DND-41 (cell line): ENCODE results near the gene MAST4.

Experiments
- EZH2 ChIP-seq: IDR thresholded peaks from 3 replicates; pipeline ENCODE4 v1.6.1; 2012; ENCODE audit warnings: borderline replicate concordance, low read depth, mild to moderate bottlenecking, moderate library complexity, low read length, inconsistent platforms; ENCODE audit not compliant: severe bottlenecking
- TF ChIP-seq, protein P1 (sequence below): IDR thresholded peaks from 2 replicates; pipeline ENCODE4 v1.5.1; 2012; ENCODE audit warnings: borderline replicate concordance, low read length, moderate library complexity, mild to moderate bottlenecking; ENCODE audit not compliant: poor library complexity, severe bottlenecking; ENCODE audit errors: extremely low read depth

DNA sequence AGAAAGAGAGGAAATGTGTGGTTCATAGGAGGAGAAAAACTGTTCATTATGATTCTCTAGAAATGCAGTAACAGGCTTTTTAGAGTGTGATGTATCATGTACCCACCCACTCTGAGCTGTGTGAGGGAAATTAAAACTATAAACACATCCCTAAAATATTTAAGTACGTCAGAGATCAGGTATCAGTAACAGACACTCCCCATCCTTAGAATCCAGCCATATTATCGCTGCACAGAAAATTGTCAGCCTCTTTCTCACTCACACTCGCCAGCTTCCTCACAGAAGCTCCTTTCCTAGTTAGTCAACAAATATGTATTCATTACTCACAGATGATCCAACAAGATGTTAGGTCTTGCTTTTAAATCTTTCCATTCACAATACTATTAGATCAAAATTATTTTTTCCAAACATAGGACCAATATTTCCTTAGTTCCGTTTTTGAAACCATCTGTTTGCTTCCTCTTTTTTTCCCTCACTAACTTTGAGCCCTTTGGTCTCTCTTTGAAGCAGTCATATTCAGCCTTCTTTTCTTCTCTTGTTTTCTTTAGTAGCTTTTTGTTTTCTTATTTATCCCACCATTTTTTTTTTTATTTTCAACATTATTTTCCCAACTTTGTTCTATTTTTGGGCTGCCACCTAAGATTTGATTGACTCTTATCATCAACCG is 13.6 kb upstream of the MAST4 start:
- TF ChIP-seq, protein P1, sequence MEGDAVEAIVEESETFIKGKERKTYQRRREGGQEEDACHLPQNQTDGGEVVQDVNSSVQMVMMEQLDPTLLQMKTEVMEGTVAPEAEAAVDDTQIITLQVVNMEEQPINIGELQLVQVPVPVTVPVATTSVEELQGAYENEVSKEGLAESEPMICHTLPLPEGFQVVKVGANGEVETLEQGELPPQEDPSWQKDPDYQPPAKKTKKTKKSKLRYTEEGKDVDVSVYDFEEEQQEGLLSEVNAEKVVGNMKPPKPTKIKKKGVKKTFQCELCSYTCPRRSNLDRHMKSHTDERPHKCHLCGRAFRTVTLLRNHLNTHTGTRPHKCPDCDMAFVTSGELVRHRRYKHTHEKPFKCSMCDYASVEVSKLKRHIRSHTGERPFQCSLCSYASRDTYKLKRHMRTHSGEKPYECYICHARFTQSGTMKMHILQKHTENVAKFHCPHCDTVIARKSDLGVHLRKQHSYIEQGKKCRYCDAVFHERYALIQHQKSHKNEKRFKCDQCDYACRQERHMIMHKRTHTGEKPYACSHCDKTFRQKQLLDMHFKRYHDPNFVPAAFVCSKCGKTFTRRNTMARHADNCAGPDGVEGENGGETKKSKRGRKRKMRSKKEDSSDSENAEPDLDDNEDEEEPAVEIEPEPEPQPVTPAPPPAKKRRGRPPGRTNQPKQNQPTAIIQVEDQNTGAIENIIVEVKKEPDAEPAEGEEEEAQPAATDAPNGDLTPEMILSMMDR, result no peak
- TF ChIP-seq EZH2, result no peak
